Progenitor cell of endocrine pancreas (in vitro differentiated cells): ENCODE measurements around the gene CYP26A1. TPM values are rescaled to one million over a fixed set of nuclear protein-coding genes. Genes with fewer than 3 reads are reported as not detected.

ENCODE experiments used
- DNase-seq: peaks from one replicate; pipeline ENCODE4 v3.0.0; 2021; ENCODE audit warnings: low spot score; ENCODE audit not compliant: unreplicated experiment
- H3K27ac Mint-ChIP-seq: 2 replicates; pipeline ENCODE4 v1.8.0; 2021; ENCODE audit warnings: mild to moderate bottlenecking, moderate library complexity, mixed read lengths
- H3K27me3 Mint-ChIP-seq: 2 replicates; pipeline ENCODE4 v1.8.0; 2021; ENCODE audit warnings: mixed read lengths
- H3K36me3 Mint-ChIP-seq: 2 replicates; pipeline ENCODE4 v1.8.0; 2022; ENCODE audit warnings: mixed read lengths; ENCODE audit not compliant: insufficient read depth
- H3K4me1 Mint-ChIP-seq: 2 replicates; pipeline ENCODE4 v1.8.0; 2021; ENCODE audit warnings: low read depth, mixed read lengths
- H3K4me3 Mint-ChIP-seq: 2 replicates; pipeline ENCODE4 v1.8.0; 2021; ENCODE audit warnings: low read depth, mild to moderate bottlenecking, moderate library complexity, mixed read lengths
- H3K9me3 Mint-ChIP-seq: 2 replicates; pipeline ENCODE4 v1.8.0; 2021; ENCODE audit warnings: low read depth, mixed read lengths
- total RNA-seq: library from RNA; stranded (reverse); gene quantifications from 2 replicates; pipeline ENCODE4 v1.2.1, GENCODE V29; 2021
- TF ChIP-seq, protein P1 (sequence below): fragments of 200-600 bp; sonication (generic); IDR thresholded peaks from one replicate; pipeline ENCODE4 v1.5.0; 2021; ENCODE audit warnings: antibody characterized with exemption, mild to moderate bottlenecking; ENCODE audit not compliant: unreplicated experiment

Gene CYP26A1
- total RNA-seq, 1 donor from 2014 or later, result 1.8 TPM

DNA sequence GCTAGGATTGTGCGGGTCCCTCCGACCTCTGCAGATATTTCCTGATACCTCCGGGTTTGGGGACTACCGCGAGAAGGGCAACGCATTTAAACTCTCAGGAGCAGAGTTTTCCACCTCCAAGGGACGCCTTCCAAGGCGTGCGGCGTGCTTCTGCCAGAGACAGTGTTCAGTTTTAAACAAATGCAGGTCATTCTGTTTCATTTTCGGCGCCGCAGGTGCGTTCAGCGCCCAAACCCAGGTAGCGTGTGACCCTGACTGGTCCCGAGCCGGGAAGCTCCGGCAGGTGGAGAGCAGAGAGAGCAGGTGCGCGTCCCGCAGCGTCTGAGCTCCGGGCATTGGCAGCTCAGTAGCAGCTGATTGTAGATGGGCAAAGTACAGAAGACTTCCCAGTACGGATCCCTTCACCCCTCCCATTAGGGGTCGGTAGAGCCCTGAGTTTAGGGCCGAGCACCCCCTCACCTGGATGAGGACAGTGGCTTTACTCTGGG, 1.4 kb upstream of the CYP26A1 start:
- Mint-ChIP-seq H3K27ac (peak overlapping the region; percentile 51), H3K27me3 (peaks cover 79% of the 10 kb centered on the region), H3K4me3 (peak overlapping the region; percentile 79), H3K36me3 (no peaks in the 10 kb centered on the region), H3K9me3 (no peaks in the 10 kb centered on the region), H3K4me1 (peaks cover 26% of the 10 kb centered on the region)
- TF ChIP-seq, protein P1, sequence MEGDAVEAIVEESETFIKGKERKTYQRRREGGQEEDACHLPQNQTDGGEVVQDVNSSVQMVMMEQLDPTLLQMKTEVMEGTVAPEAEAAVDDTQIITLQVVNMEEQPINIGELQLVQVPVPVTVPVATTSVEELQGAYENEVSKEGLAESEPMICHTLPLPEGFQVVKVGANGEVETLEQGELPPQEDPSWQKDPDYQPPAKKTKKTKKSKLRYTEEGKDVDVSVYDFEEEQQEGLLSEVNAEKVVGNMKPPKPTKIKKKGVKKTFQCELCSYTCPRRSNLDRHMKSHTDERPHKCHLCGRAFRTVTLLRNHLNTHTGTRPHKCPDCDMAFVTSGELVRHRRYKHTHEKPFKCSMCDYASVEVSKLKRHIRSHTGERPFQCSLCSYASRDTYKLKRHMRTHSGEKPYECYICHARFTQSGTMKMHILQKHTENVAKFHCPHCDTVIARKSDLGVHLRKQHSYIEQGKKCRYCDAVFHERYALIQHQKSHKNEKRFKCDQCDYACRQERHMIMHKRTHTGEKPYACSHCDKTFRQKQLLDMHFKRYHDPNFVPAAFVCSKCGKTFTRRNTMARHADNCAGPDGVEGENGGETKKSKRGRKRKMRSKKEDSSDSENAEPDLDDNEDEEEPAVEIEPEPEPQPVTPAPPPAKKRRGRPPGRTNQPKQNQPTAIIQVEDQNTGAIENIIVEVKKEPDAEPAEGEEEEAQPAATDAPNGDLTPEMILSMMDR, result no peak
- no peak for DNase-seq

DNA sequence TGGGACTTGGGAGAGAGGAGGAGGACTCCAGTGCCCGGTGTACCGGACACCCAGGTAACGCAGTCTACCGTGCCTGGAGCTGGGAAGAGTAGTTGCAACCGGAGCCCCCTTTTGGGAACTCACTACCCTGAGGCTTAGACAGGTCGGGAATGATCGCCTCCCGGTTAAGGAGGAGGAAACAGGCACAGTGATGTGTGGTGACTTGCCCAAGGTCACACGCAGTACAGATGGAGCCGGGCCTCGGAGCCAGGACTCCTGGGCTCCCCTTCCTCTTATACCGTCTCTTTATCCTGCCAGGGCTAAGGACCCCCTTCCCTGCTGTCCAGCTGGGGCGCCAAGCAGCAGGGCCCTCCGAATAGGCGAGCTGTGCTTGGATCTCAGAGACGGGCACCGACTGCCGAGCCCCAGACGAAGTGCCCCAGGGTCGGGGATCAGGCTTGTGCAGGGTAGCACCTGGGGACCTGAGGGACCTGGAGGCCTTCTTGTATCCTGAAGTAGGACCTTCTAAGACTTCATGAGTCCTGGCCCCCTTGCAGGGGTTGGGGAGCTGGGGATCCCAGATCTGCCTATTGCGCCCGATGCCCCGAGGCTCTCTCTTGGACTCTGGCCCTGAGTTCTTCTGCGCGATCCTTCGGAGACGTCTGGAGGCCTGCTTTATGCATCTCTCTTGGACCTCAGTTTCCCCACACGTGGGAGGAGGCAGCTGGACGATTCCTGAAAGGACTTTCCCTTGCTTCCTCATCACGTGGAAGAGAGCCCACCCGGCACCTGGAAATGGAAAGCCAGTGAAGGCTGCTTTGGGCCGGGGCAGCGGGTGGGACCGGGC, 767 bp upstream of the CYP26A1 start:
- TF ChIP-seq, protein P1, result no peak
- Mint-ChIP-seq H3K9me3 (no peaks in the 10 kb centered on the region), H3K4me3 (peak overlapping the region; percentile 79), H3K27me3 (peaks cover 72% of the 10 kb centered on the region), H3K27ac (no peak overlapping the region), H3K36me3 (no peaks in the 10 kb centered on the region), H3K4me1 (peaks cover 29% of the 10 kb centered on the region)
- DNase-seq, result no peak

- H3K4me1 Mint-ChIP-seq, result peaks cover 25% of the 10 kb centered on the region
- H3K36me3 Mint-ChIP-seq, result no peaks in the 10 kb centered on the region
- peaks cover 60% of the 10 kb centered on the region for H3K27me3 Mint-ChIP-seq
- no peaks in the 10 kb centered on the region for H3K9me3 Mint-ChIP-seq
- TF ChIP-seq, protein P1, result peak; percentile 32
- DNase-seq, result no peak
- H3K4me3 Mint-ChIP-seq, result peak overlapping the region; percentile 78
- H3K27ac Mint-ChIP-seq, result no peak overlapping the region
Observed at GRCh38 chr10:93074147-93074596, 479 bp downstream of the CYP26A1 start.

DNA sequence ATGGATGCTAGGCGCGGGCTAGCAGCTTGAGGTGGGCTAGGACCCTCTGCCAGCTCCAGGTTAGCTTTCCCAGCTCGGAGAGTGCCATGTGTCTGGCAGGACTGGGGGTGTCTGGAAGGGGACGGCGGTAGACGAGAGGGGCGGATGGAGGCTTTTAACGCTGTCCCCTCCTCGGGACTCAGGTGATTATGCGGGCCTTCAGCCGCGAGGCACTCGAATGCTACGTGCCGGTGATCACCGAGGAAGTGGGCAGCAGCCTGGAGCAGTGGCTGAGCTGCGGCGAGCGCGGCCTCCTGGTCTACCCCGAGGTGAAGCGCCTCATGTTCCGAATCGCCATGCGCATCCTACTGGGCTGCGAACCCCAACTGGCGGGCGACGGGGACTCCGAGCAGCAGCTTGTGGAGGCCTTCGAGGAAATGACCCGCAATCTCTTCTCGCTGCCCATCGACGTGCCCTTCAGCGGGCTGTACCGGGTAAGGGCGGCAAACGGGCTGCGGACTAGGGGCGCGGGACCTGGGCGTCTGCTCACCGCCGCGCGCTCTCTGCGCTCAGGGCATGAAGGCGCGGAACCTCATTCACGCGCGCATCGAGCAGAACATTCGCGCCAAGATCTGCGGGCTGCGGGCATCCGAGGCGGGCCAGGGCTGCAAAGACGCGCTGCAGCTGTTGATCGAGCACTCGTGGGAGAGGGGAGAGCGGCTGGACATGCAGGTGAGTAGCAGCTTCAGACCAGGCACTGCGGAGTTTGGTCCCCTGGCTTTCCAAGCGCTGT, 1.1 kb downstream of the CYP26A1 start:
- Mint-ChIP-seq H3K4me3 (peak overlapping the region; percentile 78), H3K36me3 (no peaks in the 10 kb centered on the region), H3K27ac (no peak overlapping the region), H3K9me3 (no peaks in the 10 kb centered on the region), H3K27me3 (peaks cover 61% of the 10 kb centered on the region), H3K4me1 (peaks cover 25% of the 10 kb centered on the region)
- DNase-seq, result no peak
- TF ChIP-seq, protein P1, result no peak
